ENCODE results near the gene RTF2. TPM values are rescaled to one million over a fixed set of nuclear protein-coding genes. Genes with fewer than 3 reads are reported as not detected.

Gene RTF2
- total RNA-seq, 1 donor from 2014 or later, result 81.4 TPM

DNA sequence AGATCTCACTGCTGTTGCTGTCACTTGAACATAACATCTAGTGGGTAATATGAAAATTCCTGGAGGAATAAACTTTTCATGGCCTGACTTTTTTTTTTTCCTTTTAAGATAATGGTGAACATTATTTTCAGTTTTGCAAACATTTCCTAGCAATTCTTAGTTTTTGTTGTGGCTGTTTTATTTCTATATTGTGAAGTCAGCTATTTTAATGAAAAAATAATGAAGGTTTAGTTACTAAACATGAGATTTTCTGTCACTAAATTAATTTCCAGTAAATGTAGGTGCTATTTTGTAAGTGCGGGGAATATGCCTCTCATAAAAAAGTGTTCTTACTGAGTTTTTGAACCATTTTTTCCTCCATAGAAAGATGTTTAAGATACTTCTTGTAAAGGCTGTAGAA, 32.7 kb downstream of the RTF2 start:
- Mint-ChIP-seq H3K9me3 (ENCODE audit: unreplicated experiment) (no peaks in the 10 kb centered on the region), H3K4me1 (ENCODE audit: low read depth, unreplicated experiment) (no peaks in the 10 kb centered on the region), H3K36me3 (ENCODE audit: low read depth, unreplicated experiment) (peaks cover 12% of the 10 kb centered on the region), H3K27ac (ENCODE audit: unreplicated experiment) (no peak overlapping the region), H3K27me3 (ENCODE audit: low read depth, unreplicated experiment) (no peaks in the 10 kb centered on the region), H3K4me3 (ENCODE audit: unreplicated experiment) (no peak overlapping the region)
- Histone ChIP-seq H3K36me3 (ENCODE audit: insufficient read depth, low read length) (peaks cover 11% of the 10 kb centered on the region), H4K20me1 (ENCODE audit: insufficient read depth, low read length) (peaks cover 27% of the 10 kb centered on the region), H3K27me3 (ENCODE audit: insufficient read depth, low read length) (no peaks in the 10 kb centered on the region), H3K79me2 (ENCODE audit: insufficient read depth, low read length) (peaks cover 8% of the 10 kb centered on the region), H2AFZ (ENCODE audit: low read depth, low read length) (no peak overlapping the region), H3K4me3 (ENCODE audit: insufficient read depth, low read depth, low read length) (no peak overlapping the region), H3K9me3 (ENCODE audit: insufficient read depth, low read depth, low read length) (no peaks in the 10 kb centered on the region), H3K9ac (ENCODE audit: low read length) (no peak overlapping the region), H3K4me1 (ENCODE audit: insufficient read depth, low read length) (no peaks in the 10 kb centered on the region), H3K4me2 (ENCODE audit: low read length) (no peak overlapping the region), H3K27ac (ENCODE audit: low read depth, low read length) (no peak overlapping the region)
- TF ChIP-seq EZH2 (IDR thresholded peaks at IDR 0.05; ENCODE audit: insufficient read depth, low read length), result no peak
- TF ChIP-seq, protein P1, sequence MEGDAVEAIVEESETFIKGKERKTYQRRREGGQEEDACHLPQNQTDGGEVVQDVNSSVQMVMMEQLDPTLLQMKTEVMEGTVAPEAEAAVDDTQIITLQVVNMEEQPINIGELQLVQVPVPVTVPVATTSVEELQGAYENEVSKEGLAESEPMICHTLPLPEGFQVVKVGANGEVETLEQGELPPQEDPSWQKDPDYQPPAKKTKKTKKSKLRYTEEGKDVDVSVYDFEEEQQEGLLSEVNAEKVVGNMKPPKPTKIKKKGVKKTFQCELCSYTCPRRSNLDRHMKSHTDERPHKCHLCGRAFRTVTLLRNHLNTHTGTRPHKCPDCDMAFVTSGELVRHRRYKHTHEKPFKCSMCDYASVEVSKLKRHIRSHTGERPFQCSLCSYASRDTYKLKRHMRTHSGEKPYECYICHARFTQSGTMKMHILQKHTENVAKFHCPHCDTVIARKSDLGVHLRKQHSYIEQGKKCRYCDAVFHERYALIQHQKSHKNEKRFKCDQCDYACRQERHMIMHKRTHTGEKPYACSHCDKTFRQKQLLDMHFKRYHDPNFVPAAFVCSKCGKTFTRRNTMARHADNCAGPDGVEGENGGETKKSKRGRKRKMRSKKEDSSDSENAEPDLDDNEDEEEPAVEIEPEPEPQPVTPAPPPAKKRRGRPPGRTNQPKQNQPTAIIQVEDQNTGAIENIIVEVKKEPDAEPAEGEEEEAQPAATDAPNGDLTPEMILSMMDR (IDR thresholded peaks at IDR 0.05; ENCODE audit: insufficient read depth, low read depth, low read length), result no peak
- FAIRE-seq, result no peak
- no peak for DNase-seq (ENCODE audit: low read depth)

DNA sequence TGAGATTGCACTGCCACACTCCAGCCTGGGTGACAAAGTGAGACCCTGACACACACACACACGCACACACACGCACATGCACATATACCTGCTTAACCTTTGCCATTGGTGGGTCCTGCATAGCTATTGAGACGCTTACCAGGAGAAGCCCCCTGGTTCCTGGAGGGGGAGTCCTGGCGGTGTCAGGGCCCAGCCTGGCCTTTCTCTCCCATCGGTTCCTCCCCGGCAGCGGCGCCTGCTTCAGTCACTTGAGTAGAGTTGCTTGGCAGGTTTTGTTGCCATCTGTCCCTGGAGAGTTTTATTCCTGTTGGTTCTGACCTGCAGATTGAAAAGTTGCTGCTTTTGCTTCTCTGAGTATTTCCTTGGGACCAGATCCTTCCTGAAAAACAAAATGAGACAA, 35.5 kb downstream of the RTF2 start:
- Mint-ChIP-seq H3K4me1 (ENCODE audit: low read depth, unreplicated experiment) (no peaks in the 10 kb centered on the region), H3K4me3 (ENCODE audit: unreplicated experiment) (no peak overlapping the region), H3K27ac (ENCODE audit: unreplicated experiment) (no peak overlapping the region), H3K36me3 (ENCODE audit: low read depth, unreplicated experiment) (peaks cover 8% of the 10 kb centered on the region), H3K27me3 (ENCODE audit: low read depth, unreplicated experiment) (no peaks in the 10 kb centered on the region), H3K9me3 (ENCODE audit: unreplicated experiment) (no peaks in the 10 kb centered on the region)
- H3K27me3 ChIP-seq (ENCODE audit: insufficient read depth, low read length), result no peaks in the 10 kb centered on the region
- H3K4me2 ChIP-seq (ENCODE audit: low read length), result no peak overlapping the region
- peaks cover 36% of the 10 kb centered on the region for H4K20me1 ChIP-seq (ENCODE audit: insufficient read depth, low read length)
- H3K9me3 ChIP-seq (ENCODE audit: insufficient read depth, low read depth, low read length), result no peaks in the 10 kb centered on the region
- no peak overlapping the region for H3K4me3 ChIP-seq (ENCODE audit: insufficient read depth, low read depth, low read length)
- DNase-seq (ENCODE audit: low read depth), result no peak
- FAIRE-seq, result no peak
- no peak overlapping the region for H2AFZ ChIP-seq (ENCODE audit: low read depth, low read length)
- peaks cover 16% of the 10 kb centered on the region for H3K79me2 ChIP-seq (ENCODE audit: insufficient read depth, low read length)
- peaks cover 2% of the 10 kb centered on the region for H3K36me3 ChIP-seq (ENCODE audit: insufficient read depth, low read length)
- no peak overlapping the region for H3K27ac ChIP-seq (ENCODE audit: low read depth, low read length)
- H3K4me1 ChIP-seq (ENCODE audit: insufficient read depth, low read length), result no peaks in the 10 kb centered on the region
- TF ChIP-seq, protein P1 (IDR thresholded peaks at IDR 0.05; ENCODE audit: insufficient read depth, low read depth, low read length), result no peak
- no peak for TF ChIP-seq EZH2 (IDR thresholded peaks at IDR 0.05; ENCODE audit: insufficient read depth, low read length)
- no peak overlapping the region for H3K9ac ChIP-seq (ENCODE audit: low read length)

DNA sequence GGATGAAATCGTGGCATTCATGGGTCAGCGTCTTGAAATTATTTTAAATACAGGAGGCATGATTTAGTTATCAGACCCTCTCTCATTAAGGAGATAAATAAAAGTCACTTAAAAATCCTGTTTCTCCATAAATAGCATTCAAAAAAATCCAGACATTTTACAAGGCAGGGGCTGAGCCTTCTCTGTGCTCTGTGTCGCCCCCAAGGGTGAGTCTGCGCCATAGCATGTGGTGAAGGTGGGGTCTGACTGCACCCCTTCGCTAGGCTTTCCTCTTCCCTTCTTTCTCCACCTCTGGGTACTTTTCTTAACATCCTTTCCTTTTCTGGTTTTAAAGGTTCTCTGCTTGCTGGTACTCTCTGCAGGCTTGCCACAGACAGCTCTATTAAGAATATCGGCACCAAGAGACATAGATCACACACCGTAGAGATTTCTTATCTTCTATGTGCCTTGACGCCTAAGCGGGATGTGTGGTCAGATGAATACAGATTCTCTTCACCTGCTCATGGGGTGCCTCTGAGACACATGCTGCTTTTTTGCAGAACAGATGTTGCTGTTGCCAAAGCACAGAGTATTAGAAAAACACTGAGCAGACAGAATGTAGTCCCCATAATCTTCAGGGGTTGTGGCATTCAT, 36.1 kb downstream of the RTF2 start:
- no peaks in the 10 kb centered on the region for H3K27me3 Mint-ChIP-seq (ENCODE audit: low read depth, unreplicated experiment)
- no peak for FAIRE-seq
- Histone ChIP-seq H3K27ac (ENCODE audit: low read depth, low read length) (no peak overlapping the region), H3K4me2 (ENCODE audit: low read length) (no peak overlapping the region), H3K79me2 (ENCODE audit: insufficient read depth, low read length) (peaks cover 17% of the 10 kb centered on the region), H3K9me3 (ENCODE audit: insufficient read depth, low read depth, low read length) (no peaks in the 10 kb centered on the region), H3K36me3 (ENCODE audit: insufficient read depth, low read length) (peaks cover 2% of the 10 kb centered on the region), H3K9ac (ENCODE audit: low read length) (no peak overlapping the region), H3K27me3 (ENCODE audit: insufficient read depth, low read length) (no peaks in the 10 kb centered on the region), H4K20me1 (ENCODE audit: insufficient read depth, low read length) (peaks cover 36% of the 10 kb centered on the region), H3K4me3 (ENCODE audit: insufficient read depth, low read depth, low read length) (no peak overlapping the region), H2AFZ (ENCODE audit: low read depth, low read length) (no peak overlapping the region), H3K4me1 (ENCODE audit: insufficient read depth, low read length) (no peaks in the 10 kb centered on the region)
- H3K4me1 Mint-ChIP-seq (ENCODE audit: low read depth, unreplicated experiment), result no peaks in the 10 kb centered on the region
- peaks cover 8% of the 10 kb centered on the region for H3K36me3 Mint-ChIP-seq (ENCODE audit: low read depth, unreplicated experiment)
- DNase-seq (ENCODE audit: low read depth), result no peak
- H3K9me3 Mint-ChIP-seq (ENCODE audit: unreplicated experiment), result no peaks in the 10 kb centered on the region
- TF ChIP-seq, protein P1 (IDR thresholded peaks at IDR 0.05; ENCODE audit: insufficient read depth, low read depth, low read length), result peak; percentile 39
- TF ChIP-seq EZH2 (IDR thresholded peaks at IDR 0.05; ENCODE audit: insufficient read depth, low read length), result no peak
- H3K27ac Mint-ChIP-seq (ENCODE audit: unreplicated experiment), result no peak overlapping the region
- no peak overlapping the region for H3K4me3 Mint-ChIP-seq (ENCODE audit: unreplicated experiment)
